B cell (primary cell): ENCODE measurements around the gene CROCC. TPM values are rescaled to one million over a fixed set of nuclear protein-coding genes. Genes with fewer than 3 reads are reported as not detected.

Source experiments
- ATAC-seq: fragments of 200-7000 bp; cut with Tn5 transposase; one replicate; pipeline ENCODE4 v1.10.0; 2021; ENCODE audit warnings: low read depth, mild to moderate bottlenecking, moderate number of reproducible peaks, moderate library complexity
- CTCF ChIA-PET: fragments of 350-600 bp; sonication (Branson Sonifier 250); formaldehyde crosslinking; loops from one replicate; lab custom pipeline; 2021; ENCODE audit warnings: antibody characterized with exemption, inconsistent platforms; lab: Charles Lee
- POLR2A ChIA-PET: fragments of 350-600 bp; sonication (Branson Sonifier 250); formaldehyde crosslinking; loops from one replicate; lab custom pipeline; 2021; ENCODE audit warnings: antibody characterized with exemption; lab: Charles Lee
- DNase-seq: peaks from one replicate; pipeline ENCODE4 v3.0.0; 2013
- H2AFZ ChIP-seq: 2 replicates; pipeline ENCODE4 v1.6.1; 2012; ENCODE audit warnings: mild to moderate bottlenecking, low read depth, low read length; ENCODE audit not compliant: insufficient read depth, poor library complexity, severe bottlenecking
- H3K27ac ChIP-seq, 2 donors: 1 replicate in 1 of 2; 2 replicates in 1 of 2; pipeline ENCODE4 v1.5.1; 2012 to 2013; ENCODE audit warnings: low read length in 2 of 2, mild to moderate bottlenecking in 2 of 2, moderate library complexity in 1 of 2
- H3K27me3 ChIP-seq, 4 experiments: fragments of 200-600 bp in 1 of 4; sonication (generic) in 1 of 4; replicated peaks in 1 of 4; 1 replicate in 2 of 4; 2 replicates in 2 of 4; pipeline versions ENCODE4 v1.6.1 to v1.7.0; 2013 to 2016; ENCODE audit warnings: low read length in 3 of 4, mild to moderate bottlenecking in 2 of 4, mixed read lengths in 1 of 4, moderate library complexity in 1 of 4; ENCODE audit not compliant: insufficient read depth in 4 of 4, control insufficient read depth in 3 of 4; ENCODE audit errors: control extremely low read depth in 1 of 4
- H3K36me3 ChIP-seq, 2 experiments: replicated peaks in 1 of 2; 1 replicate in 1 of 2; 2 replicates in 1 of 2; pipeline versions ENCODE4 v1.6.1 to v1.7.1; 2013; ENCODE audit warnings: low read length in 1 of 2; ENCODE audit not compliant: insufficient read depth in 2 of 2, control insufficient read depth in 1 of 2; ENCODE audit errors: control extremely low read depth in 1 of 2, extremely low read depth in 1 of 2
- H3K4me1 ChIP-seq, 2 donors: fragments of 200-600 bp in 1 of 2; sonication (generic) in 1 of 2; 1 replicate in 1 of 2; 2 replicates in 1 of 2; pipeline versions ENCODE4 v1.5.1 to v1.6.1; 2013 to 2017; ENCODE audit warnings: low read length in 2 of 2; ENCODE audit not compliant: control insufficient read depth in 2 of 2, insufficient read depth in 2 of 2
- H3K4me2 ChIP-seq: replicated peaks from 2 replicates; pipeline ENCODE3; 2012; ENCODE audit warnings: mild to moderate bottlenecking, low read depth, low read length; ENCODE audit not compliant: poor library complexity, severe bottlenecking
- H3K4me3 ChIP-seq, 5 experiments: fragments of 200-600 bp in 1 of 5; sonication (generic) in 1 of 5; 1 replicate in 3 of 5; 2 replicates in 2 of 5; pipeline versions ENCODE4 v1.5.1 to v1.7.0; 2011 to 2016; ENCODE audit warnings: low read length in 4 of 5, mild to moderate bottlenecking in 4 of 5, low read depth in 2 of 5, control low read depth in 1 of 5, moderate library complexity in 1 of 5; ENCODE audit not compliant: insufficient read depth in 1 of 5; ENCODE audit errors: control extremely low read depth in 1 of 5, extremely low read depth in 1 of 5
- H3K79me2 ChIP-seq: fragments of 200-600 bp; sonication (generic); one replicate; pipeline ENCODE4 v1.6.0; 2016; ENCODE audit warnings: low read length; ENCODE audit not compliant: control insufficient read depth, insufficient read depth
- H3K9ac ChIP-seq: fragments of 200-600 bp; sonication (generic); 2 replicates; pipeline ENCODE4 v1.6.1; 2017; ENCODE audit warnings: mild to moderate bottlenecking, low read length, moderate library complexity
- H3K9me3 ChIP-seq, 3 donors: one replicate each; pipeline versions ENCODE4 v1.6.1 to v1.7.1; 2013; ENCODE audit warnings: low read length in 2 of 3; ENCODE audit not compliant: control insufficient read depth in 2 of 3, insufficient read depth in 1 of 3; ENCODE audit errors: control extremely low read depth in 1 of 3
- H4K20me1 ChIP-seq: 2 replicates; pipeline ENCODE4 v1.6.0; 2012; ENCODE audit warnings: mild to moderate bottlenecking, low read length; ENCODE audit not compliant: insufficient read depth, control insufficient read depth, poor library complexity, severe bottlenecking
- H3K27ac Mint-ChIP-seq: one replicate; pipeline ENCODE4 v1.8.0; 2021; ENCODE audit warnings: mixed read lengths
- H3K27me3 Mint-ChIP-seq: one replicate; pipeline ENCODE4 v1.8.0; 2021; ENCODE audit warnings: mixed read lengths
- H3K4me1 Mint-ChIP-seq: one replicate; pipeline ENCODE4 v1.8.0; 2021; ENCODE audit warnings: mixed read lengths
- H3K4me3 Mint-ChIP-seq: one replicate; pipeline ENCODE4 v1.8.0; 2021; ENCODE audit warnings: mixed read lengths
- H3K9me3 Mint-ChIP-seq: one replicate; pipeline ENCODE4 v1.8.0; 2022; ENCODE audit warnings: mixed read lengths; ENCODE audit not compliant: insufficient read depth
- CTCF ChIP-seq: fragments of 200-600 bp; IDR thresholded peaks from one replicate; pipeline ENCODE4 v1.8.0; 2022; ENCODE audit warnings: antibody characterized with exemption, mild to moderate bottlenecking
- EZH2 ChIP-seq: IDR thresholded peaks from 2 replicates; pipeline ENCODE4 v1.6.1; 2012; ENCODE audit warnings: borderline replicate concordance, low read depth, mild to moderate bottlenecking, moderate library complexity, low read length; ENCODE audit not compliant: insufficient read depth, poor library complexity, severe bottlenecking
- WGBS: methylation state at CpG from one replicate; pipeline ENCODE4 v1.1.5; 2013; ENCODE audit warnings: missing lambda C conversion rate; ENCODE audit not compliant: insufficient coverage; 5-methylcytosine and 5-hydroxymethylcytosine counted together
- intact Hi-C: fragments of 100-400 bp; cut with micrococcal nuclease; formaldehyde crosslinking; loops from one replicate; pipeline ENCODE4 v1.10.0; 2022
- polyA plus RNA-seq: library from polyadenylated mRNA; depleted of rRNA; stranded (reverse); fragments of >200 nt; gene quantifications from 2 replicates; pipeline ENCODE4 v1.2.3, GENCODE V29; 2012
- total RNA-seq, 2 donors: library from RNA; stranded (reverse); fragments of 120-200 nt in 1 of 2; gene quantifications; 1 replicate in 1 of 2; 2 replicates in 1 of 2; pipeline versions ENCODE4 v1.2.3 to v1.2.4, GENCODE V29; 2013 to 2022

CROCC gene
- total and polyA plus RNA-seq, 2 donors (not counting 1 experiment from before 2014, with no cell fraction given) = 66.2 to 120 TPM

DNA sequence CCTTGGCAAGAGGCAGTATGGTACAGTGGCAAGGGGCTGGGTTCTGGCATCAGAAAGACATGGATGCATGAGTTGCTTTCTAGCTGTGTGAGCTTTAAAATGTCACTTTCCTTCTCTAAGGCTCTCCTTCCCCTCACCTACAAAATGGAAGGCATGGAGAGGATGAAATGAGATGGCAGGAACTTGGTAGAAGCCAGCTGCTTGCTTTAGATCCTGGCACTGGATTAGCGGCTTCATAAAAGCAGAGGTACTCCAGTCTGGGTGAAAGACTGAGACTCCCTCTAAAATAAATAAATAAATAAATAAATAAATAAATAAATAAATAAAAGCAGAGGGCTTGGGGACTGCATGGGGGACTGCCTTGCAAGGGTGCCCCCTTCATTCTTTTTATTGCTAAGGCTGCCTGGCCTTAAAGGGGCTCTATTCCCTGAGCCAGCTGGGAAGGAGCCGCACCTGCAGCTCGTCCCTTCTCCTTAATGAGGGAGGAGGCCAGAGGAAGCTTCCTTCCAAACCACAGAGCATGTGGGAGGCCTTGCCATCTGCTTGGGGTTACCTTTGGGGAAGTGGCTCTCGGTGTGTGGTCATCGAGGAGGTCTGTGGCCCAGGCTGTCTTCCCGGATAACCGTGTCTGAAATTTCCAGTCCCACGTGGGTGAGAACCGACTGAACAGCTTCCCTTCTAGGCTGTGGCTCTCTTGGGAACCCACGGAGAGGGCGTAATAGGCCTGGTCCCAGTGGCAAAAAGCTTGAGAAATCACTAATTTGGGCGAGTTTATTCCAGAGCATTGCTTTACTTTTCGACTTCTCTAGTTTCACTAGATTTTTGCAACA is 92.0 kb downstream of the CROCC start:
- H2AFZ ChIP-seq = peak overlapping the region; percentile 62
- H3K4me1 ChIP-seq = peaks cover 22 to 40% of the 10 kb centered on the region in 2 donors
- Mint-ChIP-seq H3K27ac (no peak overlapping the region), H3K9me3 (no peaks in the 10 kb centered on the region), H3K27me3 (no peaks in the 10 kb centered on the region), H3K4me3 (no peak overlapping the region), H3K4me1 (peaks cover 28% of the 10 kb centered on the region)
- no peak overlapping the region for H3K4me3 ChIP-seq
- TF ChIP-seq EZH2 = no peak
- no peak for TF ChIP-seq CTCF
- no peaks in the 10 kb centered on the region for H3K9me3 ChIP-seq
- peaks cover 29% of the 10 kb centered on the region for H3K79me2 ChIP-seq
- H3K27me3 ChIP-seq = no peaks in the 10 kb centered on the region
- DNase-seq (no peak), ATAC-seq (no peak)
- ChIA-PET CTCF (interaction anchor here (0.8 to 1.3 kb wide), 2 partner anchors 32 to 62 kb away, joined by 3 to 4 read pairs; no protein-coding TSS in a partner anchor), POLR2A (interaction anchor here (0.6 kb wide), 1 partner anchor 32 kb away, joined by 3 read pairs; no protein-coding TSS in a partner anchor)
- intact Hi-C loops = loop anchor here (2.0 kb wide), 1 partner anchor 99 kb away; no protein-coding TSS in a partner anchor
- WGBS = under 1% methylated on average over 8 of the region's 13 CpGs
- H3K4me2 ChIP-seq = no peak overlapping the region
- peaks cover 4 to 11% of the 10 kb centered on the region in 2 experiments for H3K36me3 ChIP-seq
- peaks cover 24% of the 10 kb centered on the region for H4K20me1 ChIP-seq
- H3K27ac ChIP-seq = no peak overlapping the region
- no peak overlapping the region for H3K9ac ChIP-seq
